ENCODE data around the gene ATG2A.

The ATG2A gene

GRCh38 chr11:64915376-64915887, 1.6 kb downstream of the ATG2A start:
- ChIA-PET CTCF (interaction anchor here (0.9 to 5.5 kb wide), 9 partner anchors 18 to 99 kb away, joined by 3 to 40 read pairs (median 5); partner anchors contain the start of genes ARL2, BATF2 and CDC42BPG), POLR2A (interaction anchor here (1.0 kb wide), 1 partner anchor 9 kb away, joined by 4 read pairs; the partner anchor contains the start of gene PPP2R5B)
- DNase-seq (ENCODE audit: low read depth, low spot score): no peak
- TF ChIP-seq CTCF (IDR thresholded peaks at IDR 0.05; ENCODE audit: insufficient read depth, low read length, missing control alignments): no peak
- H3K4me3 ChIP-seq (ENCODE audit: low read depth, low read length): peak overlapping the region; percentile 64

DNA sequence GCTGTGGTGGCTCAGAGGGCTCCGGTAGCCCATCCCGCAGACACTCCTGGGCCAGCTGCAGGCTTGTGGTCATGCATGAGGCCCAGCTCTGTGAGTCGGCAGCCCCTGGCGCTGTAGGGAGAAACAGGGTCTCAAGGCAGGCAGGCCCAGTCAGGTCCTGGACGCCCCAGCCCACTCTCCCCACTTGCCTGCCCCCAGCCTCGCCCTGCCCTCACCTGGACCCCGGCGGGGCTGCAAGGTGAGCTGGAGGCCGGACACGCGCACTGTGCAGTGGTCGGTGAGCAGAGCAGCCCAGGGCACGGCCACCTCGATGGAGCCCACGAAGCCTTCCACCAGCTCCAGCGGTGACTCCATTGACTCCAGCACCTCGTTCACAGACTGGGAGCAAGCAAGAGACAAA, 2.9 kb downstream of the ATG2A start:
- no peak for TF ChIP-seq CTCF (IDR thresholded peaks at IDR 0.05; ENCODE audit: insufficient read depth, low read length, missing control alignments)
- ChIA-PET POLR2A (no interaction called here), CTCF (interaction anchor here (1.8 to 5.5 kb wide), 3 partner anchors 19 to 101 kb away, joined by 5 to 40 read pairs (median 6); partner anchors contain the start of gene ARL2)
- no peak for DNase-seq (ENCODE audit: low read depth, low spot score)
- no peak overlapping the region for H3K4me3 ChIP-seq (ENCODE audit: low read depth, low read length)

DNA sequence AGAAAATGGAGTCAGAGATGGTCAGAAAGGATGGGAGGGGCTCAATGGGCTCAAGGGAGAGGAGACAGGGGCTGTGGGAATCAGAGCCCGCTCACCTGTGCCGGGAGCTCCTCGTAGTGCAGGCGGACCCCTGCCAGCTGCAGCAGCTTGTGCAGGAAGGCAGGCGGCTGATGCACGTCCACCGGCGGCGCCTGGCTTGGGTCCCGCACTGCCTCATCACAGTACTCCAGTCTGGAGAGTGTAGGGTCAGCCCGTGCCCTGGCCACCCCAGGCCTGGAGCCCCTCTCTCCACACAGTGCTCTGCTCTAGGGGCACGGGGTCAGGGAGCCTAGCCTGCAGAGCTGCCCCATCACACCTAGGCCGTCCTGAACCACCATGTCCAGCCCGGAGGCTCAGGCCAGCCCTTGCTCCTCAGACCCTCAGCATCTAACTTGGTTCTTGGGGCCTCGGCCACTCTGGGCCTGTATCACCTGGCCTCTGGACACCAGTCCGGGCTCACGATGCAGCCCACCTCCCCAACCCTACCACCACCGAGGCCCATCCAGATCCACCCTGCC, 3.8 kb downstream of the ATG2A start:
- CTCF ChIA-PET: interaction anchor here (1.0 to 1.8 kb wide), 2 partner anchors 24 to 126 kb away, joined by 3 to 5 read pairs; no protein-coding TSS in a partner anchor
- no peak overlapping the region for H3K4me3 ChIP-seq (ENCODE audit: low read depth, low read length)
- no peak for TF ChIP-seq CTCF (IDR thresholded peaks at IDR 0.05; ENCODE audit: insufficient read depth, low read length, missing control alignments)
- POLR2A ChIA-PET: no interaction called here
- no peak for DNase-seq (ENCODE audit: low read depth, low spot score)

DNA sequence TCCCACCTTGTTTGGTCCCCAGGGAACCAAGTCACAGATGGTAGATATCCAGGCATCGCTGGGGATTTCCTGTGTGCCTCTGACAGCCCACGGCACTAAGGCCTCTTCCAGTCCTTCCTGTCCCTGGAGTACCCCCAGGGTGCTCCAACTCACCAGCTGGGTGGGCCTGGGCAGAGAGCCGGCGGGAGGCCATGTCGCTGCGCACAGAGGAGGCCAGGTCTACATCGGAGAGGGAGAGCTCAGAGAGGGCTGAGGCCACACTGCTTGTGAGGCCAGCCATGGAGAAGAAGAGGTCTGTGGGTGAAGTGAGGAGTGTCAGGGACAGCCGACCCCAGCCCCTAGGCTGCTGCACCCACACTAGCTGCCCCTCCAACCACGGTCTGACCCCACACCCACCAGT, 5.3 kb downstream of the ATG2A start:
- ChIA-PET CTCF (interaction anchor here (1.0 to 3.5 kb wide), 5 partner anchors 18 to 102 kb away, joined by 3 to 15 read pairs (median 5); partner anchors contain the start of genes ARL2 and CDC42BPG), POLR2A (no interaction called here)
- no peak for DNase-seq (ENCODE audit: low read depth, low spot score)
- TF ChIP-seq CTCF (IDR thresholded peaks at IDR 0.05; ENCODE audit: insufficient read depth, low read length, missing control alignments): no peak
- H3K4me3 ChIP-seq (ENCODE audit: low read depth, low read length): no peak overlapping the region

DNA sequence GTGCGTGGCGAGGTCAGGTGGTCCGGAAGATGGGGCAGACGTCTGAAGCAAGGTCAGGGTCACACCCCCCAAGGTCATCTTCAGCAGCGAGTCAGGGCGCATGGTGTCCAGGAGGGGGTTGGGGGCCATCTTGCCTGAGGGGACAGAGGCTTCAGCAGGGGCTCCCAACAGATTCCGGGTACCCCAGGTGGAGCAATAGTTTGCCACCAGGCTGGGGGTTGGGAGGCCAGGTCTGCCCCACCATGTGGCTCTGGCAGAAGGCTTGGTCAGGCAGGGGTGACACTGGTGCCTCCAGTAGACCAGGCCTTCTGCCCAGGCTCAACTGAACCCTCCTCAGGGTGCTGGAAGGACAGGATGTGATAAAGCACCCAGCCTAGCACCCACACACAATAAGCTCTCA, 5.9 kb downstream of the ATG2A start:
- DNase-seq (ENCODE audit: low read depth, low spot score): no peak
- TF ChIP-seq CTCF (IDR thresholded peaks at IDR 0.05; ENCODE audit: insufficient read depth, low read length, missing control alignments): no peak
- CTCF ChIA-PET: interaction anchor here (1.0 to 3.5 kb wide), 4 partner anchors 17 to 103 kb away, joined by 3 to 15 read pairs (median 6); partner anchors contain the start of genes ARL2 and CDC42BPG
- H3K4me3 ChIP-seq (ENCODE audit: low read depth, low read length): no peak overlapping the region
- POLR2A ChIA-PET: no interaction called here

GRCh38 chr11:64910451-64911093, 6.4 kb downstream of the ATG2A start:
- H3K4me3 ChIP-seq (ENCODE audit: low read depth, low read length): no peak overlapping the region
- POLR2A ChIA-PET: no interaction called here
- CTCF ChIA-PET: interaction anchor here (1.0 to 3.5 kb wide), 3 partner anchors 17 to 104 kb away, joined by 3 to 15 read pairs (median 5); partner anchors contain the start of gene ARL2
- no peak for TF ChIP-seq CTCF (IDR thresholded peaks at IDR 0.05; ENCODE audit: insufficient read depth, low read length, missing control alignments)
- DNase-seq (ENCODE audit: low read depth, low spot score): no peak

Measured in AG04449 (cell line).